VCaP (cell line): ENCODE data around the gene LRRC3C.

ENCODE experiments used
- H3K27ac ChIP-seq: fragments of 450-650 bp; 2 replicates; pipeline ENCODE4 v1.5.1; 2017
- TF ChIP-seq, protein P1 (sequence below): fragments of 450-650 bp; conservative IDR thresholded peaks from 2 replicates; pipeline ENCODE4 v1.5.1; 2017; ENCODE audit warnings: mild to moderate bottlenecking, moderate library complexity

Gene LRRC3C

DNA sequence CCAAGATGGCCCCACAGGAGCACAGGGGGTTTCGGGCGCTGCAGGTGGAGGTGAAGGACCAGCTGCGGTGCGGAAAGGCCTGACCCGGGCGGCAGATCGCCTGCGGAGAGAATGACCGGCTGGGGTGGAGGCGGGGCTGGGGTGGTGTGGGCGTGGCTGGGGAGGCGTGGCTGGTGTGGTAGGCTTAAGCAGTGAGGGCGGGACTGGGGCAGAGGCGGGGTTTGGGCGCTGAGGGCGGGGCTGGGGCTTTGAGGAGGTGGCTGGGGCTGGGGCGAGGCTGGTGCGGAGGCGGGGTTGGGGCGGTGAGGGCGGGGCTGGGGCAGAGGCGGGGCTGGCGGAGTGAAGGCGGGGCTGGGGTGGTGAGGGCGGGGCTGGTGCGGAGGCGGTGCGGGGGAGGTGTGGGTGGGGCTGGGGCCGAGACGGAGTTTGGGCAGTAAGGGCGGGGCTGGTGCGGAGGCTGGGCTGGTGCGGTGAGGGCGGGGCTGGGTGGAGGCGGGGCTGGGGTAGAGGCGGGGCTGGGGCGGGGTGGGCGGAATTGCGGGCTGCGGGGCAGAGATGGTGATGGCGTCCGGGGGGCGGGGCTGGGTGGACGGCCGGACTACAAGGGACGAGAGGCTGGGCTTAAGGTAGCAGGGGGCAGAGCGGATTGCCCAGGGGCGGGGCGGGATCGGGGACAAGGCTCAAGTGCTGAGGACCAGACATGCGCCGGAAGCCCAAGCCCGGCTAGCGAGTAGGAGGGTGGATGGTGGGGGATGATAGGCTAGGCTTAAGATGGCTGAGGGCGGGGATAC is 25.3 kb downstream of the LRRC3C start:
- peak overlapping the region; percentile 57; the same call in 1 of the 2 replicates for H3K27ac ChIP-seq
- TF ChIP-seq, protein P1, sequence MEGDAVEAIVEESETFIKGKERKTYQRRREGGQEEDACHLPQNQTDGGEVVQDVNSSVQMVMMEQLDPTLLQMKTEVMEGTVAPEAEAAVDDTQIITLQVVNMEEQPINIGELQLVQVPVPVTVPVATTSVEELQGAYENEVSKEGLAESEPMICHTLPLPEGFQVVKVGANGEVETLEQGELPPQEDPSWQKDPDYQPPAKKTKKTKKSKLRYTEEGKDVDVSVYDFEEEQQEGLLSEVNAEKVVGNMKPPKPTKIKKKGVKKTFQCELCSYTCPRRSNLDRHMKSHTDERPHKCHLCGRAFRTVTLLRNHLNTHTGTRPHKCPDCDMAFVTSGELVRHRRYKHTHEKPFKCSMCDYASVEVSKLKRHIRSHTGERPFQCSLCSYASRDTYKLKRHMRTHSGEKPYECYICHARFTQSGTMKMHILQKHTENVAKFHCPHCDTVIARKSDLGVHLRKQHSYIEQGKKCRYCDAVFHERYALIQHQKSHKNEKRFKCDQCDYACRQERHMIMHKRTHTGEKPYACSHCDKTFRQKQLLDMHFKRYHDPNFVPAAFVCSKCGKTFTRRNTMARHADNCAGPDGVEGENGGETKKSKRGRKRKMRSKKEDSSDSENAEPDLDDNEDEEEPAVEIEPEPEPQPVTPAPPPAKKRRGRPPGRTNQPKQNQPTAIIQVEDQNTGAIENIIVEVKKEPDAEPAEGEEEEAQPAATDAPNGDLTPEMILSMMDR: no peak

DNA sequence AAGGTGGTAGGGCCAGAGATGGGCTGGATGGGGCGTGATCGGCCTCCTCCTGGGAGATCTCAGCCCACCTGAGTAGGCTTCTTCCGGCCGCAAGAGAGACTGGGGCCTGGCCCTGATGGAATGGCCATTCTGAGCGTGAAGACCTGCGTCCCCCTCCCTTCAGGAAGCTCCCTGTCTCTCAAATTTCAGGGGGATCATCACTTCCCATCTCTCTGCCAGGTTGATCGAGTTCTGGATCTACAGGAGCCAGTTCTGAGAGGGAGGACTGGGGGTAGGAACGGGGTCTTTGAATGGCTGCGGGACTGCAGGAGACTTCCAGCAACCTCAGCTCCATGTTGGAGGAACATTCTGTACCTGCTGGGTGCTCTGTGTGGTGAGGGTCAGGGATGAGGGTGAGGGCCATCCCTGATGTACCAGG is 25.9 kb downstream of the LRRC3C start:
- peak overlapping the region; percentile 57; the same call in 1 of the 2 replicates for H3K27ac ChIP-seq
- TF ChIP-seq, protein P1: no peak

DNA sequence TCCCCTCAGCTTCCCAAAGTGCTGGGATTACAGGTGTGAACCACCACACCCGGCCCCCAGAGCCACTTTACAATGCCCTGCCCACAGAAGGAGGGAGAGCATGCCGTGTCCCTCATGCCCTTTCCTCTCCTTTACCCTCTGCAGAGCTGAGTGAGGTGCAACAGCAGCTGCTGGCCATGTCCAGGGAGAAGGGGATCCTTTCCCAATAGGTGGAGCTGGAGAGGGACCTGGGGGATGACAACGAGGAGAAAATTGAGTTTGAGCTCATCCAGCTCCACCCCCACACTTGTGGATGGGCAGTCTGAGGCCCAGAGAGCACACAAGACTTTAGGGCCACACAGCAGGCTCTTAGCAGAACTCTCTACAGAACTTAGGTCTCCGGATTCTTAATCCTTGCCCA is 27.3 kb downstream of the LRRC3C start:
- no peak overlapping the region for H3K27ac ChIP-seq
- TF ChIP-seq, protein P1: no peak

DNA sequence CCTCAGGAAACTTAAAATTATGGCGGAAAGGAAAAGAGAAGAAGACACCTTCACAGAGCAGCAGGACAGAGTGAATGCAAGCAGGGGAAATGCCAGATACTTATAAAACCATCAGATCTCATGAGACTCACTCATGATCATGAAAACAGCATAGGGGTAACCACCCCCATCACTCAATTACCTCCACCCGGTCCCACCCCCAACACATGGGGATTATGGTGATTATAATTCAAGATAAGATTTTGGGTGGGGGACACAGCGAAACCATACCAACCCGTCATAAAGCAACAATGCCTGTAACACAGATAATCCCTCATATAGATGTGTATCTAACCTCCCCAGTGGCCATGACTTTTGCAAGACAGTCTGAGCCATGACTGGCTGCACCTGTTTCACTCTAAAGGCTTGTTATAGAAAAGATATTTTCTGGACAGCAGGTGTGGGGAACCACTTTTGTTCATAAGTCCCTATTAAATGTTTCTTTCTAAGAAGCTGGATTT is 28.2 kb downstream of the LRRC3C start:
- H3K27ac ChIP-seq: no peak overlapping the region
- TF ChIP-seq, protein P1: no peak

DNA sequence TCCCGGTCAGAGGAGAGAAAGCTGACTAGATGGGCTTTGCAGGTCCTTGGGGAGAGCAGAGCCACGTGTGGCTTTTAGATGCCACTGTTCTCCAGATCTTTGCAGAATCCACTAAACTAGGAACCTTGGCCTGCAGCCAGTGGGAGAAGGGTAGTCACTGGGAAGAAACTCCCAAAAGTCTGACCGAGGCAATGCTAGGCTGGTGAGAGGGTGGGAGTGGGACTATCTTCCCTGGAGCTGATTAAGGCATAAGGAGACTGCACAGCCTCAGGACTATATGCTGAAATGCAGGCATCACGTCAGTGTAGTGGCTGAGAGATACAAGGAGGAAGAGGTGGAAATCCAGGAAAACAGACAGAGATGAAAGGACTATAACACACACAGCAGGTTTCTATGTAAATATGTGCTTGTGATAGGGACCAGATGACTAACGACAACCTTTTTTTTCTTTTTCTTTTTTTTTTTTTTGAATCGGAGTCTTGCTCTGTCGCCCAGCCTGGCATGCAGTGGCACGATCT is 33.1 kb downstream of the LRRC3C start:
- H3K27ac ChIP-seq: peak overlapping the region; percentile 92
- TF ChIP-seq, protein P1: no peak

DNA sequence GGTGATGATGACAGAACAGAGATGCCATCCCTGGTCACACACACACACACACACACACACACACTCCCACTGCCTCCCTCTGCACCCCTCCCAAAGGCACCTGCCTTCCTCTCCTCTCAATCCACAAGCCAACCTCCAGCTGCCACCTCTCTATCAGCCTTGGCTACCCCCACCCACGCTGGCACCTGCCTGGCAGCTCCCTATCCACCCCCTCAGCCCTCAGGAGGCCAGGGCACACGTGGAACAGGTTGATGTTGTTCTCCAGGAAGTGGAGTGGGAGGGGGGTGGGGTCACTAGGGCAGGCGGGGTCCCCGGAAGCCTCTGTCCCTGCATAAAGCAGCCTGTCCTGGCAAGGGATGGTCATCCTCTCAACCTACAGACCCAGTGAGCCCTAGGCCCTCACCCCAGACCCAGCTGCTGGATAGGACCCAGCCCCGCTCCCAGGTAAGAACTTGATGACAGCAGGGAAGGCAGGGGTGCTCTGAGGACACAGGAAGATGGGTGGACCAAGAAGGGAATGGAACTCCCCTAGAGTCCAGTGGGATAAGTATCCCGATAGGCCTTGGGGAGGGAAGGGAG is 35.2 kb downstream of the LRRC3C start, which contains the start of gene GSDMA:
Gene GSDMA (plus strand): TSS at position 363 of the 579 bp plus-strand sequence. CDS start 2,684 bp downstream, outside the sequence.
- H3K27ac ChIP-seq: peak within 1 kb of the TSS; percentile 92; the same call in 1 of the 2 replicates
- TF ChIP-seq, protein P1: no peak

DNA sequence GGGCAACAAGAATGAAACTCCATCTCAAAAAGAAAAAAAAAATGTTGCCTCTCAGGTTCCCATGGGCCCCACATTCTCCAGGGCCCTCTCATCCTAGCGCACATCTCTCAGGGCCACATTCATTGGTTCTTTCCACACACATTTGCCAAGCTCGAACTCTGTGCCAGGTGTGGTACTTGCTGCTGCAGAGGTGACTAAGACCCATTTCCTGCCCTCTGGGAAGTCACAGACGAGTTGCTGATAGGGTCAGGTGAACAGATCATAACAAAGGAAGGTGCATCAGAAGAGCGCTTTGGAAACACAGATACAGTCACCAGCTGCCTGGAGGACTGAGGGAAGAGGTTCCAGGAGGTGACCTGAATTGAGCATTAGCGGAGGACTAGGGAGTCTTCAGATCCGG is 36.3 kb downstream of the LRRC3C start:
- TF ChIP-seq, protein P1: no peak
- H3K27ac ChIP-seq: no peak overlapping the region
